ENCODE measurements around the gene MVB12B. TPM values are rescaled to one million over a fixed set of nuclear protein-coding genes. Genes with fewer than 3 reads are reported as not detected.

Gene MVB12B
- total RNA-seq, 1 donor from 2014 or later: 1.0 TPM

GRCh38 chr9:126357074-126357473 is 30.4 kb downstream of the MVB12B start:
- intact Hi-C loops (cut with micrococcal nuclease): no loop called here

DNA sequence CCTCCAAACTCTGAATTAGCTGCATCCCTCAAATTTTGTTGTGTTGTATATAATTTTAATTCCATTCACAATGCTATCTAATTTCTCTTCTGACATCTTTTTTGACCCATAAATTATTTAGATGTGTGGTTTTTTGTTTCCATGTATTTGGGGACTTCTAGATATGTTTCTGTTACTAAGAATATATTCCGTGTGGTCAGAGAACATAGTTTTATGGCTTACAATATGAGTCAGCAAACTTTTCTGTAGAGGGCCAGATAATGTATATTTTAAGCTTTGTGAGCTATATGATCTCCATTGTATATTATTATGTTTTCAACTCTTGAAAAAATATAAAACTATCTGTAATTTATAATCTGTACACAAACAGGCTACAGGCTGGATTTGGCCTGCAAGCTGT is 33.4 kb downstream of the MVB12B start:
- intact Hi-C loops (cut with micrococcal nuclease): no loop called here

DNA sequence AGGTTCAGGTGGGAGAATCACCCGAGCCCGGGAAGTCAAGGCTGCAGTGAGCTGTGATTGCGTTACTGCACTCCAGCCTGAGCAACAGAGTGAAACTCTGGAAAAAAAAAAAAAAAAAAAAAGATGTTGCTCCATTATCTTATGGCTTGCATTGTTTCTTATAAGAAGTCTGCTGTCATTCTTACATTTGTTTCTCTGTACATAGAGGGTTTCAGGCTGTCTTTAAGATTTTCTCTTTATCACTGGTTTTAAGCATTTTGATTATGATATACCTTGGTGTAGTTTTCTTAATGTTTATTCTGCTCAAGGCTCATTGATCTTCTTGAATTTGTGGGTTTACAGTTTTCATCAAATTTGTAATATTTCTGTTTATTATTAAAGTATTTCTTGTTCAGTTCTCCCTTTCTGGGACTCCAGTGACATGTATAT is 35.2 kb downstream of the MVB12B start:
- intact Hi-C loops (cut with micrococcal nuclease): no loop called here

DNA sequence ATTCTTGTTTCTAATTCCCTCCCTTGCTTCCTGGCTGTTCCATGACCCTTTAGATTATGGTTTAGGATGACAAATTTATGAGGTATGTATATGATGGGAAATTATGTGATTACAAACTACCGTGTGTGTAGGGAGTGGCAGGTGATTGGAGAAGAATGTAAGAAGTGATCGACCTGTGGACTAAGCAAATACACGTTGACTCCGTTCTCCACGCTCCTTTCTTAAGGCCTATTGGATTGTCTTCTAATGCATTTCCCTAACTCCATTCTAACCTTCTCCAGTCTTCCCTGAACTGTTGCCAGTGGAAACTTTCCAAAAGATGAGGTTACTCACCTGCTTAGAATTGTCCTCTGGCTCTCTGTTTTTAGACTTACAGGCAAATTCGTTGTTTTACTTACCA is 36.6 kb downstream of the MVB12B start:
- intact Hi-C loops (cut with micrococcal nuclease): no loop called here

- intact Hi-C loops (cut with micrococcal nuclease): no loop called here
Measured at GRCh38 chr9:126363847-126364671, 37.4 kb downstream of the MVB12B start.

DNA sequence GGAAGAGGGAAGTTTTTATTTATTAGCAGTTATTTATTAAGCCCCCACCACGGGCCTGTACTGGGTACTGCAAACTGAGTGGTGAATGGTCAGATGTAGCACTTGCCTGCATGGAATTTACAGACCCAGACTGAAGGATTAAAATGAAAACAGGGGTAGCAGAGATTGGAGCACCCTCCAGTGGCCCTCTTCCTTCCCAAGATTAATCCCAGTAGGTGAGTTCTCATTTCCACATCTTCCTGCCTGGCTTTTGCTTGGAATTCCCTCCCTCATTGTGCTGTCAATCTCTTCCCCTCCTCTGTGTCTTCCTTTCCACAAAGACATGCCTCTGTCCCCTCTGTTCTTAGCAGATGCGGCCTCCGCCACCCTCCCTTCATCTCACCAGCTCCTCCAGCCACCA is 39.2 kb downstream of the MVB12B start:
- intact Hi-C loops (cut with micrococcal nuclease): no loop called here

DNA sequence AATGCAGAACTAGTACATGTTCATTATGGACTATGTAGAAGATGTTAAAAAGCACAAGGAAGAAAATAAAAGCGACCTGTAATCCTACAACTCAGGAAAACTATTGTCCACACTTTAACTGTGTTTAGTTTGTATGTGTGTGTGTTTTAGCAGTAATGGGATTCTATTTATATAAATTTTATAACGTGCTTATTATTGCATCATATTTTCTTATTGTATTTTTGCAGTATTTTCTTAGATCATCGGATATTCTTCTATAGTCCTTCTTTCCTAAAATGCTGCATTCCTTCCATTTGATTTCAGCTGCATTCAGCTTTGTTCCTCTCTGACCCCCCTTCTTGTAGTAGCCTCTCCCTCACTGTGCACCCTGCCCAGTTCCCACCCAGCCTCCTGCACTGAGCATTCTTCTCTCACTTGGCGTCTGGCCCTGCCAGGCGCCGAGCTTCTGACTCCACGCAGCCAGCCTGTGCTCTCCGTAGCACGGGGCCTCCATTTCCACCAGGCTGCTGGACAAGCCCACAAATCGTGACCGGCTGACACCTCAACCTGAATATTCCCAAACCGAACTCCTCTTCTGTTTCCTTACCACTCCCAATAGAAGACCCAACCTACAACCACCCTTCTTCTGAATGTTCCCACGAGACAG is 39.9 kb downstream of the MVB12B start:
- intact Hi-C loops (cut with micrococcal nuclease): no loop called here

- intact Hi-C loops (cut with micrococcal nuclease): no loop called here
Measured at GRCh38 chr9:126367139-126367538, 40.5 kb downstream of the MVB12B start.

GRCh38 chr9:126367616-126368015 is 41.0 kb downstream of the MVB12B start:
- intact Hi-C loops (cut with micrococcal nuclease): no loop called here

DNA sequence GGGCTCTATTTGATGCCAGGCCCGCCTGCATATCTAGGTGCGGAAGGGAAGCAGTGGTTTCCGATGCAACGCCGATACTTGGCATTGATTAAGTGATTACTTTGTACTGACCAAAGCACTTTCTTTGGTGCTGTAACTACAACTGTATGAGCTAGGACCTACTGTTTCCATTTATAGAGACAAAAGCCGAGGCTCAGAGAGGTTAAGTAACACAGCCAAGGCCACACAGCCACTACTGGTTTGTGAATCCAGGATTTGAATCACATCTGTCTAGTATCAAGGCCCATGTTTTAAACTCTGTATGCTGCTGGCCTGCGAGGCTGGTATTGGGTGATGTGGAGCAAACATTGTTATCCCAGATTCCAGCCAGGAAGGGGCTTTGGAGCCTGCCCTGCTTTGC is 41.4 kb downstream of the MVB12B start:
- intact Hi-C loops (cut with micrococcal nuclease): no loop called here

- intact Hi-C loops (cut with micrococcal nuclease): no loop called here
Measured at GRCh38 chr9:126371007-126371870, 44.6 kb downstream of the MVB12B start.

DNA sequence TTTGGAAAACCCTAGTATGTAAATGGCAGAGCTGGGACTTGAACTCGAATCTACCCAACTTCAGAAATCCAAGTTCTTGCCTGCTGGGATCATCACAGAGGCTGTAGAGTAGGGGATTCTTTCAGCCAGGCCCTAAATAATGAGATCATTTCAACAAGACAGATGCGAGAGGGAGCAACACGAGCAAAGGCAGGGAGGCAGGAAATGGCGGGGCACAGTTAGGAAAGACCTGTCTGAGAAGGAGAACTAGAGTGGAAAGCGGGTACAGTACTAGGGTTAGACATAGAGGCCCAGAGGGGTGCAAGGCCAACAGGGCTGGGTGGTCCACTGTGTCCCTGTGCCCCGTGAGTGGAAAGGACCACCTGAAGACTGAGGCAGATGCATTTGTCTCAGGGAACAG is 46.1 kb downstream of the MVB12B start:
- intact Hi-C loops (cut with micrococcal nuclease): no loop called here

- intact Hi-C loops (cut with micrococcal nuclease): no loop called here
Measured at GRCh38 chr9:126373241-126373640, 46.6 kb downstream of the MVB12B start.

GRCh38 chr9:126374366-126374781 is 47.7 kb downstream of the MVB12B start:
- intact Hi-C loops (cut with micrococcal nuclease): no loop called here

DNA sequence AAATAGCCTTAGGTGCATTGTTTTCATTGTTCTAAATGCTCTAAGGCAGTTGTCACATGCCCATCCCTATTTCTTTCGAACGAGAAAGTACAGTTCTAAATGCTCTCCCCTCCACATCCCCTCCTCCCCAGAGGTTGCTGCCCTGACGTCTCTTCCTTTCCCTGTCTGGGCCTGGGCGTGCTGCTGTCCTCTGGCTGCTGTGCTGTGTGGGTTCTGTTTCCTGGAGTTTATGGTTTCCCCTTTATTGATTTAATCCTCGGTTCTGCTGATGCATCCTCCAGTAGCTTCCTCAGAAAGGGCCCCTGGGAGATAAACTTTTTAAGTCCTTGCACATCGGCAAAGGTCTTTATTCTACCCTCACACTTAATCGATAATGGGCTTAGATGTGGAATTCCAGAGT is 48.8 kb downstream of the MVB12B start:
- intact Hi-C loops (cut with micrococcal nuclease): no loop called here

- intact Hi-C loops (cut with micrococcal nuclease): no loop called here
Measured at GRCh38 chr9:126376311-126377175, 49.9 kb downstream of the MVB12B start.

GRCh38 chr9:126377176-126377509 is 50.5 kb downstream of the MVB12B start:
- intact Hi-C loops (cut with micrococcal nuclease): no loop called here

DNA sequence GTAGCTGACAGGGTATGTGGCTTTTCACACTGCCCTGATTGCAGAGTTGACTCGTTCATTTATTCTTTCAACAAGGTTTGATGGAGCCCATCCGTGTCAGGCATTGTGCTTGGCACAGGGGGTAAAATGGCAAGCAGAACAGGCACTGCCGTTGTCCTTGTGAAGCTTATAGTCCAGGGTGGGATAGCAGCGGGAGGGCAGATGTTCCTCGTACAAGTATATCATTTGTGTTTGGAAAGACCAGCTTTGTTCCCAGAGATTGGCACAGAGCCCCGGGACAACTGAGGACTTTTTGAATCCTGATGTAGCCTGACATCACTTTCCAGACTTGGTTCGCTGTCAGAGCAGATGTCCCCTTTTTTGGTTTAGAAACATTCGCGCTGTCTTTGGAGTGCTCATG is 50.9 kb downstream of the MVB12B start:
- intact Hi-C loops (cut with micrococcal nuclease): no loop called here

DNA sequence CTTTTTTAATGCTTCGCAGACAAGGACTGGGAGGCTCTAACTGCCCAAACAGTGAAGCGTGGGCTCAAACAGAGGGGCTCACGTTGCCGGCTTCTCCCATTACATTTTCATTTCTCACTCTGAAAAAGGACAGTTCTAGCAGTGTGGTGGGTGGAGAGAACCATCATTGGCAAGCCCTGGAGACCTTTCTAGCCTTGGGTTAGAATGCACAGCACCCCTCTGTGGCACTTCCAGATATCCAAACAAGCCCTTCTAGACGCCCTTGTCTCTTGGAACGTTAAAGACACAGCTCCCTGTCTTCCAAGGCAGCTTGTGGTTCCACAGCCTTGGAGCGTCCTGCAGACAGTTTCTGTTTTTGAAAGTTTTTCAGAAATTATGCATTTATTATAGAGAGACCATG is 52.1 kb downstream of the MVB12B start:
- intact Hi-C loops (cut with micrococcal nuclease): no loop called here

- intact Hi-C loops (cut with micrococcal nuclease): no loop called here
Measured at GRCh38 chr9:126379661-126380360, 53.2 kb downstream of the MVB12B start.

All from T-helper 2 cell treated with Interferon-gamma antibody and Interleukin-4, amounts not matched to agents 100 ng/mL and 5 ng/mL, for 36 hours (primary cell).